GM18511 (cell line): Measurements from ENCODE around the gene SLC32A1.

ENCODE experiments used
- ATAC-seq: cut with Tn5 transposase; IDR thresholded peaks from one replicate; pipeline ENCODE4 v1.9.1; 2021; ENCODE audit warnings: mild to moderate bottlenecking, moderate library complexity; ENCODE audit not compliant: unreplicated experiment

SLC32A1 gene

GRCh38 chr20:38725148-38725901 is 1.0 kb downstream of the SLC32A1 start:
- no peak for ATAC-seq

- no peak for ATAC-seq
Measured at GRCh38 chr20:38725931-38726803, 1.9 kb downstream of the SLC32A1 start.

DNA sequence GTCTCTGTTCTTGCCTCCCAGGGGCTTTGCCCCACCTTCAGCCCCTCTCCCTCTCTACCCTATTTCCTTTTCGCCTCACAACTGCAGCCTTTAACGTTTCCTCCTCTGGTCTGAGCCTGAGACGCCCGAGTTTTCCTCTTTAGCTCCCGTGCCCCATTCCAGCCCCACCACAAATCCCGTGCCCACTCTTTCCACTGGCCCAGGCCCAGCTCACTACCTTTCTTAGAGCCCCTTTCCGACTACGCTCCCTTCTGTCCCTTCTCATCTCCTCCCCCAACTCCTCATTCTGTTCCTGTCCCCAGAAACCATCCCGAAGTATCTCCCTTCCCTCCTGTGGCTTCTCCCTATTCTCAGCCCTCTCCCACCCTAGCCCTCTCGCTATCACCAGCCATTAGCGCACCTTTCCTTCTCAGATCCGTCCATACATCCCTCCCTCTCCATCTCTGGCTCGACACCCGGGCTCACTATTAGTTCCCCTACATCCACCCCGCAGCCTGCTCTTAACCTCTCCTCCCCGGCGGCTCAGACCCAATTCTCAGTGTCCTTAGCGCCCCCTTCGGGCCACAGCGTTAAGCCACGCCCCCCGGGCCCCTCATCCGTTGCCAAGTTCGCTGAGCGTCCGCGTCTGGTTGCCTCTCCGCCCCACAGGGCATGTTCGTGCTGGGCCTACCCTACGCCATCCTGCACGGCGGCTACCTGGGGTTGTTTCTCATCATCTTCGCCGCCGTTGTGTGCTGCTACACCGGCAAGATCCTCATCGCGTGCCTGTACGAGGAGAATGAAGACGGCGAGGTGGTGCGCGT is 2.7 kb downstream of the SLC32A1 start:
- no peak for ATAC-seq

GRCh38 chr20:38727607-38728190 is 3.4 kb downstream of the SLC32A1 start:
- no peak for ATAC-seq

DNA sequence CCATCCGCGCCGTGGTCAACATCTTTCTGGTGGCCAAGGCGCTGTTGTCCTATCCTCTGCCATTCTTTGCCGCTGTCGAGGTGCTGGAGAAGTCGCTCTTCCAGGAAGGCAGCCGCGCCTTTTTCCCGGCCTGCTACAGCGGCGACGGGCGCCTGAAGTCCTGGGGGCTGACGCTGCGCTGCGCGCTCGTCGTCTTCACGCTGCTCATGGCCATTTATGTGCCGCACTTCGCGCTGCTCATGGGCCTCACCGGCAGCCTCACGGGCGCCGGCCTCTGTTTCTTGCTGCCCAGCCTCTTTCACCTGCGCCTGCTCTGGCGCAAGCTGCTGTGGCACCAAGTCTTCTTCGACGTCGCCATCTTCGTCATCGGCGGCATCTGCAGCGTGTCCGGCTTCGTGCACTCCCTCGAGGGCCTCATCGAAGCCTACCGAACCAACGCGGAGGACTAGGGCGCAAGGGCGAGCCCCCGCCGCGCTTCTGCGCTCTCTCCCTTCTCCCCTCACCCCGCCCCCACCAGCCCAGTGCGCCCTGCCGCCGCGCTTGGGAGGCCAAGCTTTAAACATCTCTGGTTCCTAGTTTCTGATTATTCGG is 4.0 kb downstream of the SLC32A1 start:
- ATAC-seq: no peak

DNA sequence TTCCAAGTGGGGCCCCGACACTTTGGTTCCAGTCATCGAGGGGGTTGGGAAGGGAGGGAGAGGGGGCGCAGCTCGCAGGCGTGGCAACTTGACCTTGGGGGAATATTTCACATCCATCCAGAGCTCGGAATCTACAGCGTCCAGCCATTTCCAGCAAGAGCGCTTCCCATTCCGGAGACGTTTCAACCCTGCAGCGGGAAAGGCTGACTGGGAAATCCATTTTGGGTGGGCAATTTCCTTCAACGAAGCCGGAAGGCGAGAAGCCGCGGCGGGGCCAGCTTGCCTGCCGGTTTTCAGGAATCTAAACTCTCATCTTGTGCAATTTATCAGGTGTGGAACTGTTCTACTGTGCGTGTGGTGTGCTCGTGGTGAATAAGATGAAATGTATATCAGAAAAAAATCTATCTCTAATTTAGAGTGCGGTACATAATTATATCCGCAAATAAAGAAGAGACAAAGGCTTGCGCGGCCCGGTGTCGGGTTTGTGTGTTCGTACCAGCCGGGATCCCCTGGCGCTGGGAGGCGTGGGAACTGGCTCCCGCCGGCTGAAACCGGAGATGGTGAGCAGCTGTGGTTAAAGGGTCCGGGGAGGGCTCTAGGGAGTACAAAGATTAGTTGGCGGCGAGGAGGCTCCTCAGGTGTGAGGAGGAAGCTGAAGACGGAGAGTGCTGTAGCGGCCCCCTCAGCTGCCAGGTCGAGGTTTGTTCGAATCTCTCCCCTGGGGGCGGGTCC is 4.8 kb downstream of the SLC32A1 start:
- no peak for ATAC-seq

DNA sequence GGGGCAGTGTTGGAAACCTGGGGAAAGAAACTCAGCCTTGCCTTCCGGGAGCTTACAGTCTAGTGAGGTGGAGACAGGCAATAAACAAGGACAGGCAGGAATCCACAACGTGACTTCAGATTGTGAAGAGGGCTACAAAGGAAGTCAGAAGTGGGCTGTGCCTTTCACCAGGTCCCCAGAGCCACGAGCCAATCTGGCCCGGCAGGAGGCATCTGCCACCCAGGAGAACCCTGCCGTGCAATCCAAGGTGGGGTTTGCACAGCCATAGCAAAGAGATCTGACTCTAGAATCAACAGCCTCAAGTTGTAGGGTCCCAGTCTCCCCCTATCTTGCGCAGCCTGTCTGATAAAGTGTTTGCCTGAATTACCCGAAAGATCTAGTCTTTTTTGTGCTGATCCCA is 5.5 kb downstream of the SLC32A1 start:
- no peak for ATAC-seq

- ATAC-seq: no peak
Measured at GRCh38 chr20:38730167-38730988, 6.1 kb downstream of the SLC32A1 start.

- ATAC-seq: peak; percentile 55
Measured at GRCh38 chr20:38730989-38731737, 6.9 kb downstream of the SLC32A1 start.

- ATAC-seq: no peak
Measured at GRCh38 chr20:38731738-38732113, 7.4 kb downstream of the SLC32A1 start.

- no peak for ATAC-seq
Measured at GRCh38 chr20:38732981-38733380, 8.7 kb downstream of the SLC32A1 start.

GRCh38 chr20:38735172-38735571 is 10.9 kb downstream of the SLC32A1 start:
- ATAC-seq: no peak

DNA sequence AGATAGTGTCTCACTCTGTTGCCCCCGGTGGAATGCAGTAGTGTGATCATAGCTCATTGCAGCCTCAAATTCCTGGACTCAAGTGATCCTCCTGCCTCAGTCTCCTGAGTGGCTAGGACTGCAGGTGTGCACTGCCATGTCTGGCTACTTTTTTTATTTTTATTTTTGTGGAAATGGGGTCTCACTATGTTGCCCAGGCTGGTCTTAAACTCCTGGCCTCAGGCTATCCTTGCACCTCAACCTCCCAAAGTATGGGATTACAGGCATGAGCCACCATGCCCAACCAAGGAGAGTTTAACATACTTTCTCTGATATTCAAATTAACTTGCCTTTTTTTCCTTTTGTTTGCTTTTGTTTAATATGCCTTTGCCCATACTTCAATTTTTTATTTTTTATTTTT is 13.6 kb downstream of the SLC32A1 start:
- no peak for ATAC-seq

DNA sequence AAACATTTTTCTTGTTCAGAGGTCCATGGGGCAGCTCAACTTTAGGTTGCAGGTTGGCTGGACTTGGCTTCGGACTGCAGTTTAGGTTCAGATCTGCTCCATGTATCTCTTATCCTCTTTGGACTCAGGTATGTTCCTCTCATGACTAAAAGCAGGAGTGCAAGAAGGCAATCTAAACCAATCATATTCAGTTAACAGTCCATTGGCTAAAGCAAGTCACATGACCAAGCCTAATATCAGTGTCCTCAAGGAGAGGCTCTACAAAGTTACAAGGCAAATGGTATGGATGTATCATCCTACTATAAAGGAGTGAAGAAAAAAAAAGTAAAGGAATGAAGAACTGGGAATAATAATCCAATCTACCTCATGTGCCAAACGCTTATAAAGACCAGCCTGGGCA is 21.5 kb downstream of the SLC32A1 start:
- ATAC-seq: no peak

- ATAC-seq: no peak
Measured at GRCh38 chr20:38747495-38748096, 23.3 kb downstream of the SLC32A1 start.

- ATAC-seq: peak; percentile 91
Measured at GRCh38 chr20:38748097-38748860, 24.0 kb downstream of the SLC32A1 start, which contains the start of gene ACTR5. Gene ACTR5, plus strand, starts transcription at chr20:38748460. Its CDS starts 19 bp downstream, at chr20:38748479.

DNA sequence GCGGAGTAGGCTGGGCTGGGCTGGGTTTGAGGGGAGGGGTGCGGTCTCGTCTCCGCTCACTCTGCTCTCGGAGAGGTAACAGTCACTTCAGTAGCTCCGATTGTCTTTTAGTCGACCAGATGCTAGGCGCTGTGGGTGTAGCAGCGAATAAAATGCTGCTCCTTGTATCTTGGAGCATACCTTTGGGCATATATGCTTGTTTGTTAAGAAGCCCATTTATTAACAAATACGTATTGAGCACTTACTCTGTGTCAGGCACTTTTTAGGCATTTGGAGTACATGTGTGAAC is 24.5 kb downstream of the SLC32A1 start:
- no peak for ATAC-seq
